Measurements from ENCODE around the gene PRPF40B.
A peak's percentile ranks its signal among the peaks of the same experiment; 100 is the strongest.

Gene PRPF40B

GRCh38 chr12:49645146-49646039, 22.0 kb downstream of the PRPF40B start:
- H3K4me3 ChIP-seq (replicated peaks; ENCODE audit: low read depth, low read length): no peak overlapping the region
- TF ChIP-seq CTCF (IDR thresholded peaks at IDR 0.05; ENCODE audit: low read length, missing control alignments): no peak

DNA sequence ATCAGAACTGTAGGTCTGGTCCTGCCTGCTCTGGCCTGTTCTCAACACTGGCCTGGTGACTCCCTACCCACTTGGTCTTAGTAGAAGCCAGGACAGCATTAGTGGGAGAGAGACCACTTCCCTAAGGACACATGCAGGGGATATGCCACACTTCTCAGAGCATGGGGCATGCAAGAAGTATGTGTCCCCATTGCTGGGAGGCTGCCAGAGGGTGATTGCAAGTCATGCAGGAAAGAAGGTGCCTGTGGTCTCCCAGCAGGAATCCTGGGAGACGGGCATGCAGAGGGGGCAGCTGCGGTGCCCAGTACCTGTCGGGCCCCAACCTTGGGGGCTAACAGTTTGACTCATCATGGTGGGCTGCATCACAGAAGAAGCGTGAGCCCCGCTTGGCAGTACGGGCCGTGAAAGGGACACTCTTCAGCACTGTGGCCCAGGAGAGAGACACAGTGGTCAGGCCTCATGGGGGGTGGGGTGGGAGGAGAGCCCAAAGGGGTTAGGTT, 23.0 kb downstream of the PRPF40B start:
- no peak for TF ChIP-seq CTCF (IDR thresholded peaks at IDR 0.05; ENCODE audit: low read length, missing control alignments)
- H3K4me3 ChIP-seq (replicated peaks; ENCODE audit: low read depth, low read length): no peak overlapping the region
- no peak for DNase-seq (ENCODE audit: low read depth)

More at GRCh38 chr12:49645146-49646039, 22.0 kb downstream of the PRPF40B start:
- DNase-seq (ENCODE audit: low read depth): no peak

- no peak overlapping the region for H3K4me3 ChIP-seq (replicated peaks; ENCODE audit: low read depth, low read length)
- TF ChIP-seq CTCF (IDR thresholded peaks at IDR 0.05; ENCODE audit: low read length, missing control alignments): no peak
- peak; percentile 29 for DNase-seq (ENCODE audit: low read depth)
Measured at GRCh38 chr12:49646871-49647654, 23.7 kb downstream of the PRPF40B start.

GRCh38 chr12:49647827-49648711, 24.7 kb downstream of the PRPF40B start:
- H3K4me3 ChIP-seq (replicated peaks; ENCODE audit: low read depth, low read length): no peak overlapping the region
- TF ChIP-seq CTCF (IDR thresholded peaks at IDR 0.05; ENCODE audit: low read length, missing control alignments): no peak
- DNase-seq (ENCODE audit: low read depth): no peak

- H3K4me3 ChIP-seq (replicated peaks; ENCODE audit: low read depth, low read length): no peak overlapping the region
Measured at GRCh38 chr12:49648712-49649003, 25.3 kb downstream of the PRPF40B start.

More at GRCh38 chr12:49648712-49649003, 25.3 kb downstream of the PRPF40B start:
- no peak for TF ChIP-seq CTCF (IDR thresholded peaks at IDR 0.05; ENCODE audit: low read length, missing control alignments)
- DNase-seq (ENCODE audit: low read depth): no peak

All from fibroblast of pulmonary artery (primary cell).